ENCODE data around the gene MAGEA2B.
"Not testable (repeated sequence)": the region's sequence is repeated elsewhere in the genome, so short reads cannot be mapped to it uniquely, and the experiment has no call there.

- not testable (repeated sequence) for TF ChIP-seq CTCF (conservative IDR thresholded peaks at IDR 0.05; ENCODE audit: low read length); EZH2phosphoT487 (IDR thresholded peaks at IDR 0.05; ENCODE audit: borderline replicate concordance)
These were observed 16.2 kb upstream of the MAGEA2B start, which contains the start of gene MAGEA3 for GRCh38 chrX:152697952-152698931.

All from Loucy (cell line).